Activated CD8-positive, alpha-beta memory T cell treated with anti-CD3 and anti-CD28 coated beads, Interleukin-2, amount 10 ng/mL, durations not matched to agents 7 days and 5 days (primary cell): ENCODE results near the gene TPRN. TPM values are rescaled to one million over a fixed set of nuclear protein-coding genes. Genes with fewer than 3 reads are reported as not detected.
"Not testable (repeated sequence)": the region's sequence is repeated elsewhere in the genome, so short reads cannot be mapped to it uniquely, and the experiment has no call there.

Experiments used
- ATAC-seq: fragments of 150-1000 bp; cut with Tn5 transposase; one replicate; pipeline ENCODE4 v1.10.0; 2021; ENCODE audit warnings: moderate library complexity
- CTCF ChIA-PET: fragments of 350-600 bp; sonication (Branson Sonifier 250); formaldehyde crosslinking; loops from one replicate; lab custom pipeline; 2021; ENCODE audit warnings: antibody characterized with exemption; lab: Charles Lee
- DNase-seq: peaks from one replicate; pipeline ENCODE4 v3.0.0-alpha.2; 2020
- H3K27ac Mint-ChIP-seq: one replicate; pipeline ENCODE4 v1.8.0; 2021; ENCODE audit warnings: mild to moderate bottlenecking, mixed read lengths
- H3K27me3 Mint-ChIP-seq: one replicate; pipeline ENCODE4 v1.8.0; 2021; ENCODE audit warnings: mixed read lengths
- H3K36me3 Mint-ChIP-seq: one replicate; pipeline ENCODE4 v1.8.0; 2021; ENCODE audit warnings: mild to moderate bottlenecking, mixed read lengths
- H3K4me1 Mint-ChIP-seq: one replicate; pipeline ENCODE4 v1.8.0; 2021; ENCODE audit warnings: mixed read lengths
- H3K4me3 Mint-ChIP-seq: one replicate; pipeline ENCODE4 v1.8.0; 2021; ENCODE audit warnings: mild to moderate bottlenecking, moderate library complexity, mixed read lengths
- H3K9me3 Mint-ChIP-seq: one replicate; pipeline ENCODE4 v1.8.0; 2022; ENCODE audit warnings: low read depth, mixed read lengths
- total RNA-seq, 2 experiments: library from RNA; stranded (reverse); gene quantifications; one replicate each; pipeline ENCODE4 v1.2.3, GENCODE V29; 2021

Gene TPRN, protein sequence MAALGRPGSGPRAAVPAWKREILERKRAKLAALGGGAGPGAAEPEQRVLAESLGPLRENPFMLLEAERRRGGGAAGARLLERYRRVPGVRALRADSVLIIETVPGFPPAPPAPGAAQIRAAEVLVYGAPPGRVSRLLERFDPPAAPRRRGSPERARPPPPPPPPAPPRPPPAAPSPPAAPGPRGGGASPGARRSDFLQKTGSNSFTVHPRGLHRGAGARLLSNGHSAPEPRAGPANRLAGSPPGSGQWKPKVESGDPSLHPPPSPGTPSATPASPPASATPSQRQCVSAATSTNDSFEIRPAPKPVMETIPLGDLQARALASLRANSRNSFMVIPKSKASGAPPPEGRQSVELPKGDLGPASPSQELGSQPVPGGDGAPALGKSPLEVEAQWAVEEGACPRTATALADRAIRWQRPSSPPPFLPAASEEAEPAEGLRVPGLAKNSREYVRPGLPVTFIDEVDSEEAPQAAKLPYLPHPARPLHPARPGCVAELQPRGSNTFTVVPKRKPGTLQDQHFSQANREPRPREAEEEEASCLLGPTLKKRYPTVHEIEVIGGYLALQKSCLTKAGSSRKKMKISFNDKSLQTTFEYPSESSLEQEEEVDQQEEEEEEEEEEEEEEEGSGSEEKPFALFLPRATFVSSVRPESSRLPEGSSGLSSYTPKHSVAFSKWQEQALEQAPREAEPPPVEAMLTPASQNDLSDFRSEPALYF
- 10 to 100 TPM; 11.1 to 13.3 TPM for total RNA-seq

DNA sequence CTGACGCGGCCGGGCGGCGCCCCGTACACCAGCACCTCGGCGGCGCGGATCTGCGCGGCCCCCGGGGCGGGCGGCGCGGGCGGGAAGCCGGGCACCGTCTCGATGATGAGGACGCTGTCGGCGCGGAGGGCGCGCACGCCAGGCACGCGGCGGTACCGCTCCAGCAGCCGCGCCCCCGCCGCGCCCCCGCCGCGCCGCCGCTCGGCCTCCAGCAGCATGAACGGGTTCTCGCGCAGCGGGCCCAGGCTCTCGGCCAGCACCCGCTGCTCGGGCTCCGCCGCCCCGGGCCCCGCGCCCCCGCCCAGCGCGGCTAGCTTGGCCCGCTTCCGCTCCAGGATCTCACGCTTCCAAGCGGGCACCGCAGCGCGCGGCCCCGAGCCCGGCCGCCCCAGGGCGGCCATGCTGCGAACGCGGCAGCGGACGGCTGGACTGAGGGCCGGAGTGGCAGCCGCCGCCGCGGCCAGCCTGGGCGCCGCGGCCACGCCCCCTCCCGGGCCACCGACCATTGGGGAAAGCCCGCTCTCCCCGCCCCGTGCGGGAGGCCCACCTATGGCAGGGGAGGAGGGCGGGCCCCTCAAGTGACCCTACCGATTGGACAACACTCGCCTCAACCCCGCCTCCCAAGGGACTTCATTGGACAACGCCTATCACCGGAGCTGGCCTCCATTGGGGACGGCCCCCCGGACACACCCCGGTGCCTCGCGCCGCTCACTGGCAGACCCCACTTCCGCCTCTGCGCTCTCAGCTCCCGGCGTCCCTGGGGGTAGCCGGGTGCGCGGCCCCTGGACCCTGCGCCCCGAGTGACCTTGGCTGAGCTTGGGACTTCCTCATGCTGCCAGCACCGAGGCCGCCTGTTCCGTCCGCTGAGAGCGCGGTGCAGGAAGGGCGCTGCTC lies at the start of gene TPRN:
TSS of gene TPRN (minus strand) at position 431 of the 894 bp plus-strand sequence. CDS start at position 401, 30 bp downstream.
- H3K36me3 Mint-ChIP-seq = peaks cover 3% of the 10 kb centered on the region
- peak within 1 kb of the TSS; percentile 83 for H3K27ac Mint-ChIP-seq
- ATAC-seq (peak; percentile 95), DNase-seq (peak; percentile 100)
- no peaks in the 10 kb centered on the region for H3K27me3 Mint-ChIP-seq
- H3K4me1 Mint-ChIP-seq = peaks cover 31% of the 10 kb centered on the region
- peak within 1 kb of the TSS; percentile 85 for H3K4me3 Mint-ChIP-seq
- H3K9me3 Mint-ChIP-seq = no peaks in the 10 kb centered on the region
- CTCF ChIA-PET = interaction anchor here (0.6 to 8.1 kb wide), 12 partner anchors 8 to 154 kb away, joined by 3 to 55 read pairs (median 4); partner anchors contain the start of genes ANAPC2, RNF208, SSNA1 and TUBB4B

DNA sequence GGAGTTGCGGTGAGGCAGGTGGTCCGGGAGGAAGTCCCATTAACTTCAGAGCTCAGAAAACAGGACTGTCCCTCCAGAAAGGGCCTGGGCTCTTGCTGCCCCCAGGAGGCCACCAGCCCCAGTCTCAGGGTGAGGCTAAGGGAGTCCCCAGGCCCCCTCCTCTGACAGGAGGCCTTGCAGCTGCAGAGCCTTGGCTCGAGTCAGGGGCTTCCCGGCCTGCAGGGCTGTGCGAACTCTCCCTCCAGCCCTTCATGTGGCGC lies 47.3 kb upstream of the TPRN start:
- CTCF ChIA-PET = interaction anchor here (5.2 kb wide), 1 partner anchor 11 kb away, joined by 23 read pairs; no protein-coding TSS in a partner anchor
- Mint-ChIP-seq H3K27me3 (no peaks in the 10 kb centered on the region), H3K4me1 (peaks cover 12% of the 10 kb centered on the region), H3K9me3 (no peaks in the 10 kb centered on the region), H3K4me3 (no peak overlapping the region), H3K36me3 (peaks cover 7% of the 10 kb centered on the region), H3K27ac (no peak overlapping the region)
- ATAC-seq (no peak), DNase-seq (no peak)

DNA sequence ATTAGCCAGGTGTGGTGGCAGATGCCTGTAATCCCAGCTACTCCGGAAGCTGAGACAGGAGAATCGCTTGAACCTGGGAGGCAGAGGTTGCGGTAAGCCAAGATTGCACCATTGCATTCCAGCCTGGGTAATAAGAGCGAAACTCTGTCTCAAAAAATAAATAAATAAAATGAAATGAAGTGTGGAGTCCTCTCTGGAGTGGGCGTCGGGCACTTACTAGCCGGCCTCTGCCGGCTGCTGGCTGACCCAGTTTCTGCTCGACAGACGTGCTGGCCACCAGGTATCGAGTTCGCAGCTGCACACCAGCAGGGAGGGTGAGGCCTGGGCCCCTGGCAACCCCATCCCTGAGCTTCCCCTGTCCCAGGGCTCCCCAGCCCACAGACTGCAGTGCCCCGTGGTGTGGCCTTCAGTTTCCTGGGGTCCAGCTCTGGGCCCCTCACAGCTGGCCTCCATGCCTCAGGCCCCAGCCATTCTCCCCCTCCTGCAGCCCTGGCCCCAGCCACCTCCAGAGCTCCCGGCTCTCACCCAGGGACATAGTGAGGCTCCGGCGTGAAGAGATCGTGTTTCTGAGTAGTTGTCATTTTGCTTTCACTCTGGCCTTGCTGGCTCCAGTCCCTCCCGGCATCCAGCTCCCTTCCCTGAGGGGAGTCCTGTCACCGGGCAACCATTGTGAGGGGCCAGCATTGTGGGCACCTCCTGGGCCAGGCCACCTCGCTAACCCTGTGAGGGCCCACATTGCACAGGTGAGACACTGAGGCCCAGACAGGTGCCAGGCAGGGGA lies 46.8 kb upstream of the TPRN start:
- no peaks in the 10 kb centered on the region for H3K9me3 Mint-ChIP-seq
- ATAC-seq = no peak
- DNase-seq = no peak
- H3K27ac Mint-ChIP-seq = no peak overlapping the region
- peaks cover 12% of the 10 kb centered on the region for H3K36me3 Mint-ChIP-seq
- CTCF ChIA-PET = interaction anchor here (5.2 kb wide), 1 partner anchor 11 kb away, joined by 23 read pairs; no protein-coding TSS in a partner anchor
- peaks cover 17% of the 10 kb centered on the region for H3K4me1 Mint-ChIP-seq
- H3K4me3 Mint-ChIP-seq = no peak overlapping the region
- no peaks in the 10 kb centered on the region for H3K27me3 Mint-ChIP-seq

DNA sequence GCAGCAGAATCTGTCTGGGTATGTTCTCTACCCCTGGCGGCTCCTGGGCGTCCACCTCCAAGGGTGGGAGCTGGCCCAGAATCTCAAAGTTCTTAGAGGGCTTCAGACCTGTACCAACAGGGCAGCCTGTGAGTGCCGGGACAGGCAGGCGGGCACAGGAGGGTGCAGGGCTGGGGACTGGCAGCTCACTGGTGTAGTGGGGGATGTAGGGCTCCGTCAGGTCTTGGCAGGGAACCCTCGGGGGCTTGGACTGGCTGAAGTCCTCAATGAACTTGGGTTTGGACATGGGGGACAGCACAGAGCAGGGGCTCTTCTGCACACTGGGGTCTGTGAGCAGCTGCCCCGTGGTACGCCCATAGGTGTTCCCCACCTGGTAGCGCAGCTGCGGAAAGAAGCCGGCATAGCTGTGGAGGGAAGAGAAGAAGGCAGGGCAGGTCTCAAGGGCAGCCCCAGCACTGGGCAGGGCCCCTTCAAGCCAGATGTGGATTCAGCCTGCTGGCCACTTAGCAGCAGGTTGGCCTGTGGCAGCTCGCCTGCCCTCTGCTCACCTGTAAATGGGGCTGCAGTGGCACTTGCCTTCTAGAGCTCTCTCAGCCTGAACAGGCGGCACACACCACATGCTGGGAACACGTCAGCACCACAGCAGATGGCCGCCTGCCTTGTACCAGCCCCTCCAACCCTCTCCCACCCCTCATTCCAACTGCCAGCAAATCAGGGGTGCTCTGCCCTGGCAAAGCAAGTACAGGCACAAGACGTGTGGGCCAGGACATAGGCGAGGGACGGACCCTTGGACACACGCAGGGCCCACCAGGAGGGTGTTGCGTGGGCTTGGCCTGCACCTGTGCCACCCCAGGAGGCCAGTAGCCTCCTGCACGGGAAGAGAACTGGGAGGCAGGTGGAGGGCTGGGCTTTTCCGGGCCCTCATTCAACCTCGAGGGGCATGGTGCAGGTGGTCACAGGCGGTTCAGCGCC lies 45.2 kb upstream of the TPRN start:
- CTCF ChIA-PET = interaction anchor here (1.5 to 5.2 kb wide), 2 partner anchors 9 kb away, joined by 3 to 23 read pairs; no protein-coding TSS in a partner anchor
- Mint-ChIP-seq H3K4me3 (no peak overlapping the region), H3K27ac (no peak overlapping the region), H3K27me3 (no peaks in the 10 kb centered on the region), H3K36me3 (peaks cover 21% of the 10 kb centered on the region), H3K9me3 (no peaks in the 10 kb centered on the region), H3K4me1 (peaks cover 19% of the 10 kb centered on the region)
- ATAC-seq = no peak
- DNase-seq = no peak

DNA sequence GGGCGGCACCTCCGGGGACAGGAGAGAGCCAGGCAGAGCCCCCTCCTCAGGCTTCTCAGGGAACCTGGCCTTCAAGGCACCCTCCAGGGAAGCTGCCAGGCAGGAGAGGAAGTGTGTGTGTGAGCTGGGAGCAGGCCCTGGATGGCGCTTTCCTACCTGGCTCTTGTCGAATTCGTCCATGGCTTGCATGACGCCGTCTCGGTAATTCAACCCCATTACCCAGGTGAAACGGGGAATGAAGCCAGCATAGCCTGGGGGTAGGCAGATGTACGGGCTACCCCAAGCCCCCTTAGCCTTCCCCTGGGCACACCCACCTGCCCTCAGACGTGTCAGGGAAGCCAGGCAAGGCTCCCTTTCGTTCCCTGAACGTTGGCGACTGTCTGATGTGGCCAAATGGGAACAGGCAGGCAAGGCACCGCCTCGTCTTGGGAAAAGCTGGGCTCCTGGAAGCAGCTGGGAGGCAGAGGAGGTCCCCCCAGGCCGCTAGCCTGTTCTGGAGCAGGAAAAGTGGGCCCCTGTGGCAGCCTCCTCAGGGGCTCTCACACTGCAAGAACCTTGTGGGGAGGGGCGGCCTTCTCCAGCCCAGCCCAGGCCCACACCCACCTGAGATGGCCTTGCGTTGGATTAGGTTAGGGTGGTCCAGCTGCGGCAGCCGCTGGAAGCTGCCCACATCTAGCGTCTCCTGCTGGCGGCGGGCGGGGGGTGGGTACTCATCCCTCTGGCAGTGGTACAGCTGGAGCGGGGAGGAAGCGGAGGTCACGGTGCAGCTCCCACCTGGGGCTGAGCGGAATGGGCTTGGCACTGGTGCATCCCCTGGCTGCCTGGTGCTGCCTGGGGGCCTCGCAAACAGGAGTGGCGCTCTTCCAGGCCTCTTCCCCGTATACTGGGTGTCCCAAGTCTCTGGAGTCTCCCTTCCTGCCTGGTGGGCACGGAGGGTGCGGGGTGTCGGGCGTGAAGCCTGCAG lies 44.2 kb upstream of the TPRN start:
- CTCF ChIA-PET = interaction anchor here (1.5 to 6.1 kb wide), 3 partner anchors 8 to 10 kb away, joined by 3 to 46 read pairs (median 23); partner anchors contain the start of gene NELFB
- H3K36me3 Mint-ChIP-seq = peaks cover 21% of the 10 kb centered on the region
- no peaks in the 10 kb centered on the region for H3K9me3 Mint-ChIP-seq
- DNase-seq = no peak
- H3K27me3 Mint-ChIP-seq = no peaks in the 10 kb centered on the region
- peaks cover 19% of the 10 kb centered on the region for H3K4me1 Mint-ChIP-seq
- no peak overlapping the region for H3K27ac Mint-ChIP-seq
- no peak overlapping the region for H3K4me3 Mint-ChIP-seq
- ATAC-seq = no peak

DNA sequence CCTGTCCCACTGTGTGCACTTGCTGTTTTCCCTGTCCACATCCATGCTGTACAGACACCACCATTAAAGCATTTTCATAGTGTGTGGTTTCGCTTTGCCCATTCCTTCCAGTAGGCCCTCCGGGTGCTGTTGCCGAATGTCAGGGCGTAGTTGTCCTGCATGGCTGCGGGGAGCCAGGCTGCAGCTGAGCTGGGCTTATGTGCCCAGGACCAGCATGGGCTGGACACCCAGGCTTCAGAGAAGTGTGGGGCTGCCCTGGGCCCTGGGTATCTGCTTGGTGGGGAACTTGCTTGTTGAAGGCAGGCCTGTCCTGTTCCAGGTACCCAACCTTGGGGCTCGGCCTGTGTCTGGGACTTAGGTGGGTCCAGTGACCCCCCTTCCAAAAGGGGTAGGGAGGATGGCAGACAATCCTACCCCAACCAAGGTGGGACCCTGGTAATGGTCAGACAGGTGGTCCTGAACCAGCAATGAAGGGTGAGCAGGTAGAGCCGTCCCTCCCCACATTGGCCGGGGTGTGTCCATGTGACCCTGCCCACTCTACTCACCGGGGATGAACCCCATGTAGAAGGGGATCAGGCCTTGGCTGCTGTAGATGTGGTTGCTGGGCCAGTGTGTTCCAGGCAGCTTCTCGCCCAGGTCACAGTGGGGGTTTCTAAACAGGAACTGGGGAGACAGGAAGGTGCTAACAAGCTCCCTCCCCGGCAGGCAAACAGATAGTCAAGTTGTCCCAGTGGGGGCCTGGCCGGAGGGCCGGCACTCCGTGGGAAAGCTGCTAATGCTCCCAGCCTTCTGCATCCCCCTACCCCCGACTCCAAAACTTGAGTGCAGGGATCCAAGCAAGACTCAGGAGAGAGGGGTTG lies 43.3 kb upstream of the TPRN start:
- ATAC-seq = no peak
- Mint-ChIP-seq H3K27me3 (no peaks in the 10 kb centered on the region), H3K9me3 (no peaks in the 10 kb centered on the region), H3K4me3 (peak overlapping the region; percentile 30), H3K4me1 (peaks cover 23% of the 10 kb centered on the region), H3K27ac (no peak overlapping the region), H3K36me3 (peaks cover 21% of the 10 kb centered on the region)
- CTCF ChIA-PET = interaction anchor here (1.4 to 6.1 kb wide), 2 partner anchors 11 to 215 kb away, joined by 3 to 46 read pairs; partner anchors contain the start of gene NELFB
- DNase-seq = peak; percentile 53

DNA sequence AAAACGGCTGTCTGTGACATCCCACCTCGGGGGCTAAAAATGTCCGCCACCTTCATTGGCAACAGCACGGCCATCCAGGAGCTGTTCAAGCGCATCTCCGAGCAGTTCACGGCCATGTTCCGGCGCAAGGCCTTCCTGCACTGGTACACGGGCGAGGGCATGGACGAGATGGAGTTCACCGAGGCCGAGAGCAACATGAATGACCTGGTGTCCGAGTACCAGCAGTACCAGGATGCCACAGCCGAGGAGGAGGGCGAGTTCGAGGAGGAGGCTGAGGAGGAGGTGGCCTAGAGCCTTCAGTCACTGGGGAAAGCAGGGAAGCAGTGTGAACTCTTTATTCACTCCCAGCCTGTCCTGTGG lies 42.7 kb upstream of the TPRN start:
- Mint-ChIP-seq H3K36me3 (peaks cover 21% of the 10 kb centered on the region), H3K4me3 (peak overlapping the region; percentile 30), H3K4me1 (peaks cover 29% of the 10 kb centered on the region)
- not testable (repeated sequence) for ATAC-seq, H3K9me3 Mint-ChIP-seq, DNase-seq, H3K27ac Mint-ChIP-seq, H3K27me3 Mint-ChIP-seq
- CTCF ChIA-PET = interaction anchor here (1.0 to 6.1 kb wide), 5 partner anchors 11 to 214 kb away, joined by 3 to 46 read pairs (median 3); partner anchors contain the start of genes NELFB and RNF224

DNA sequence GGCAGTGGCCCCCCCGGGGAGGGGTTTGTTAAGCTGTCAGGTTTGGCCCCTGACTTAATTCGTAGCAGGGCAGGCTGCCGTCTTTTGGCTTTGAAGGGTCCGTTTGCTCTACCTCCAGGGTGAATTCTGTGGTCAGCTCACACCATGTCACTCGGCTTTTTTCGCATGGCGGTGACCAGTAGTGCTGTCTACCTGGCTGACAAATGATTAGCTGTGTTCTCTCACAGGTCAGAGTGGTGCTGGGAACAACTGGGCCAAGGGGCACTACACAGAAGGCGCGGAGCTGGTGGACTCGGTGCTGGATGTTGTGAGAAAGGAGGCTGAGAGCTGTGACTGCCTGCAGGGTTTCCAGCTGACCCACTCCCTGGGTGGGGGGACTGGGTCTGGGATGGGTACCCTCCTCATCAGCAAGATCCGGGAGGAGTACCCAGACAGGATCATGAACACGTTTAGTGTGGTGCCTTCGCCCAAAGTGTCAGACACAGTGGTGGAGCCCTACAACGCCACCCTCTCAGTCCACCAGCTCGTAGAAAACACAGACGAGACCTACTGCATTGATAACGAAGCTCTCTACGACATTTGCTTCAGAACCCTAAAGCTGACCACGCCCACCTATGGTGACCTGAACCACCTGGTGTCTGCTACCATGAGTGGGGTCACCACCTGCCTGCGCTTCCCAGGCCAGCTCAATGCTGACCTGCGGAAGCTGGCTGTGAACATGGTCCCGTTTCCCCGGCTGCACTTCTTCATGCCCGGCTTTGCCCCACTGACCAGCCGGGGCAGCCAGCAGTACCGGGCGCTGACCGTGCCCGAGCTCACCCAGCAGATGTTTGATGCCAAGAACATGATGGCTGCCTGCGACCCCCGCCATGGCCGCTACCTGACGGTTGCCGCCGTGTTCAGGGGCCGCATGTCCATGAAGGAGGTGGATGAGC lies 42.0 kb upstream of the TPRN start:
- H3K36me3 Mint-ChIP-seq = peaks cover 21% of the 10 kb centered on the region
- no peaks in the 10 kb centered on the region for H3K9me3 Mint-ChIP-seq
- H3K4me3 Mint-ChIP-seq = peak overlapping the region; percentile 82
- CTCF ChIA-PET = interaction anchor here (1.0 to 6.1 kb wide), 5 partner anchors 12 to 213 kb away, joined by 3 to 46 read pairs (median 3); partner anchors contain the start of genes NELFB and RNF224
- no peaks in the 10 kb centered on the region for H3K27me3 Mint-ChIP-seq
- ATAC-seq = no peak
- peaks cover 31% of the 10 kb centered on the region for H3K4me1 Mint-ChIP-seq
- peak overlapping the region; percentile 66 for H3K27ac Mint-ChIP-seq
- DNase-seq = peak; percentile 58
